GM19372 (cell line): ENCODE data around the gene CCM2.

Source experiments
- ATAC-seq: cut with Tn5 transposase; IDR thresholded peaks from one replicate; pipeline ENCODE4 v1.9.1; 2021; ENCODE audit warnings: mild to moderate bottlenecking, low read depth, moderate library complexity; ENCODE audit not compliant: unreplicated experiment

The CCM2 gene

GRCh38 chr7:45000093-45001032 is at the start of gene CCM2:
Gene CCM2, plus strand, starts transcription at chr7:45000201. Its CDS starts 133 bp downstream, at chr7:45000334.
- ATAC-seq = no peak

GRCh38 chr7:44953156-44953555 is 46.8 kb upstream of the CCM2 start:
- ATAC-seq = no peak

GRCh38 chr7:44955733-44956132 is 44.3 kb upstream of the CCM2 start:
- no peak for ATAC-seq

- ATAC-seq = no peak
These were observed 43.7 kb upstream of the CCM2 start for GRCh38 chr7:44956157-44956766.

- no peak for ATAC-seq
These were observed 41.2 kb upstream of the CCM2 start for GRCh38 chr7:44958645-44959344.

- no peak for ATAC-seq
These were observed 40.5 kb upstream of the CCM2 start for GRCh38 chr7:44959433-44959951.

GRCh38 chr7:44960011-44960580 is 39.9 kb upstream of the CCM2 start:
- ATAC-seq = no peak

GRCh38 chr7:44961844-44962482 is 38.0 kb upstream of the CCM2 start:
- ATAC-seq = no peak

GRCh38 chr7:44962483-44963251 is 37.3 kb upstream of the CCM2 start:
- ATAC-seq = no peak

GRCh38 chr7:44963364-44964290 is 36.4 kb upstream of the CCM2 start:
- ATAC-seq = no peak

GRCh38 chr7:44964384-44964830 is 35.6 kb upstream of the CCM2 start:
- no peak for ATAC-seq

GRCh38 chr7:44964831-44965440 is 35.1 kb upstream of the CCM2 start:
- ATAC-seq = no peak

- ATAC-seq = no peak
These were observed 34.5 kb upstream of the CCM2 start for GRCh38 chr7:44965441-44965903.

- no peak for ATAC-seq
These were observed 33.9 kb upstream of the CCM2 start for GRCh38 chr7:44965937-44966730.

- no peak for ATAC-seq
These were observed 33.1 kb upstream of the CCM2 start for GRCh38 chr7:44966731-44967538.
